Right lobe of liver (tissue), 6 donors: Measurements from ENCODE around the gene CST3. TPM values are rescaled to one million over a fixed set of nuclear protein-coding genes. Genes with fewer than 3 reads are reported as not detected.
"Not testable (repeated sequence)": the region's sequence is repeated elsewhere in the genome, so short reads cannot be mapped to it uniquely, and the experiment has no call there.

ENCODE experiments used
- ATAC-seq, 4 donors: fragments of 200-7000 bp; cut with Tn5 transposase; one replicate each; pipeline ENCODE4 v1.9.1; 2020; ENCODE audit warnings: mild to moderate bottlenecking in 4 of 4, moderate library complexity in 4 of 4
- DNase-seq, 3 donors: peaks; one replicate each; pipeline ENCODE4 v3.0.0-alpha.2; 2020
- H3K27ac ChIP-seq, 3 donors: fragments of 200-600 bp; one replicate each; pipeline ENCODE4 v1.8.0; 2022
- H3K27me3 ChIP-seq, 2 donors: fragments of 200-600 bp; one replicate each; pipeline ENCODE4 v1.8.0; 2022
- H3K36me3 ChIP-seq, 4 donors: fragments of 200-600 bp; sonication (generic) in 1 of 4; one replicate each; pipeline versions ENCODE4 v1.5.1 to v1.8.0; 2017 to 2022; ENCODE audit warnings: control low read depth in 1 of 4
- H3K4me1 ChIP-seq, 4 donors: fragments of 200-600 bp; sonication (generic) in 1 of 4; one replicate each; pipeline versions ENCODE4 v1.5.1 to v1.8.0; 2017 to 2022; ENCODE audit warnings: control low read depth in 1 of 4
- H3K4me3 ChIP-seq, 3 donors: fragments of 200-600 bp; one replicate each; pipeline ENCODE4 v1.8.0; 2022
- H3K9me3 ChIP-seq, 4 donors: fragments of 200-600 bp; sonication (generic) in 1 of 4; one replicate each; pipeline versions ENCODE4 v1.5.1 to v1.8.0; 2017 to 2022; ENCODE audit warnings: control low read depth in 1 of 4
- POLR2A ChIP-seq: fragments of 450-650 bp; IDR thresholded peaks from one replicate; pipeline ENCODE4 v1.6.1; 2017; ENCODE audit warnings: antibody characterized with exemption, mild to moderate bottlenecking
- WGBS: methylation state at CpG from one replicate; pipeline ENCODE4 v1.1.6; 2018; ENCODE audit warnings: low coverage, low lambda C conversion rate; ENCODE audit not compliant: insufficient coverage; ENCODE audit errors: missing lambda C conversion rate; 5-methylcytosine and 5-hydroxymethylcytosine counted together
- intact Hi-C, 2 donors: fragments of 100-400 bp; cut with DNase I; formaldehyde crosslinking; loops; one replicate each; pipeline versions ENCODE4 v1.11.2 to v1.14.1; 2022
- total RNA-seq, 6 experiments: library from RNA; depleted of rRNA in 2 of 6; stranded (reverse); fragments of >200 nt in 2 of 6; fragmentation: NEBNext Ultra II Directional in 3 of 6; extraction: Animal tissue kit (Norgen Biotek cat#: 25700) in 3 of 6; gene quantifications; one replicate each; pipeline versions ENCODE4 v1.1.0 to v1.2.4, GENCODE V29; 2016 to 2023
- TF ChIP-seq, protein P1 (sequence below), 4 donors: fragments of 200-600 bp in 3 of 4; fragments of 450-650 bp in 1 of 4; IDR thresholded peaks; one replicate each; pipeline versions ENCODE4 v1.5.1 to v1.8.0; 2016 to 2022; ENCODE audit warnings: antibody characterized with exemption in 4 of 4, mild to moderate bottlenecking in 2 of 4
- donor health status: DM: no; HTN: yes; CAD: no.
- donor health status: DM: no; HTN: no; CAD: no.
- donor health status: DM: no; HTN: no; CAD: no.
- donor health status: DM: no; HTN: yes; CAD: no.
- donor health status: DM: no; HTN: yes; CAD: no.

The CST3 gene
- total RNA-seq, 6 experiments from 2014 or later: 504 to 1,394 (median 638) TPM

DNA sequence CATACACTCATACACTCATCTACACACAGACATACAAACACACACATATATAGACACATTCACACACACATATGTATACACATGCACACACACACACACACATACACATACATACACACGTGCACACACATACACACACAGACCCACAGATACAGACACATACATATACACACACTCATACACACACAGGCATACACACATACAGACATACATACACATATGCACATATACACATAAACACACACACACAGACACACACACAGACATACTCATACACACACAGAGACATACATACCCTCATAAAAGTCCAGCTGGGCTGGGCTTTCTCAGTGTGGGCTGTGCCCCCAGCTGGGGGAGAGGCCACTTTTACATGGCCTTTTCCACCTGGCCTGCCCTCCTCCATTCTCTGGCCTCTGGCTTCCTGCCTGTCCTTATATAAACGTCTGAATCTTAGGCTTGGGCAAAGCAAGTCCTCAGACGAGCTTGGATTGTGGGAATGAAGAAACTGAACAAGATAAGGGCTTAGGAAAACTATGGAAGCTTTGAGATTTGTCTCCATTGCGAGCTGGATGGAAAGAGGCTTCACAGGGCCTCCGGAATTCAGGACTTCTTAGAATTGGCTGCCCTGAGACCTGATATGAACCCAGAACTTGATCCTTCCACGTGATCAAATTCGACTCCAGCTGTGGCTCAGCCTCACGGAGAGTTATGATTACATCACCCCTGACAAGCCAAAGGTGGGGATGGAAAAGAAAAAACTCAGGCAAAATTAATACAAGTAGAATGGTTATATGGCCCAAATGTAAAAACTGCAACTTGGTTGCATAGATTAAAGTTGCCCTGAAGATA lies 22.5 kb upstream of the CST3 start:
- Histone ChIP-seq H3K36me3 (no peaks in the 10 kb centered on the region), H3K27ac (no peak overlapping the region), H3K9me3 (no peaks in the 10 kb centered on the region), H3K4me1 (peaks cover 0 to 3% (median 0%) of the 10 kb centered on the region in 4 donors), H3K27me3 (no peaks in the 10 kb centered on the region), H3K4me3 (no peak overlapping the region)
- DNase-seq: no peak
- WGBS: 62% methylated on average over 8 of the region's 8 CpGs
- TF ChIP-seq POLR2A: no peak
- TF ChIP-seq, protein P1, sequence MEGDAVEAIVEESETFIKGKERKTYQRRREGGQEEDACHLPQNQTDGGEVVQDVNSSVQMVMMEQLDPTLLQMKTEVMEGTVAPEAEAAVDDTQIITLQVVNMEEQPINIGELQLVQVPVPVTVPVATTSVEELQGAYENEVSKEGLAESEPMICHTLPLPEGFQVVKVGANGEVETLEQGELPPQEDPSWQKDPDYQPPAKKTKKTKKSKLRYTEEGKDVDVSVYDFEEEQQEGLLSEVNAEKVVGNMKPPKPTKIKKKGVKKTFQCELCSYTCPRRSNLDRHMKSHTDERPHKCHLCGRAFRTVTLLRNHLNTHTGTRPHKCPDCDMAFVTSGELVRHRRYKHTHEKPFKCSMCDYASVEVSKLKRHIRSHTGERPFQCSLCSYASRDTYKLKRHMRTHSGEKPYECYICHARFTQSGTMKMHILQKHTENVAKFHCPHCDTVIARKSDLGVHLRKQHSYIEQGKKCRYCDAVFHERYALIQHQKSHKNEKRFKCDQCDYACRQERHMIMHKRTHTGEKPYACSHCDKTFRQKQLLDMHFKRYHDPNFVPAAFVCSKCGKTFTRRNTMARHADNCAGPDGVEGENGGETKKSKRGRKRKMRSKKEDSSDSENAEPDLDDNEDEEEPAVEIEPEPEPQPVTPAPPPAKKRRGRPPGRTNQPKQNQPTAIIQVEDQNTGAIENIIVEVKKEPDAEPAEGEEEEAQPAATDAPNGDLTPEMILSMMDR (IDR thresholded peaks at IDR 0.05): no peak
- intact Hi-C loops: no loop called here
- ATAC-seq: no peak

DNA sequence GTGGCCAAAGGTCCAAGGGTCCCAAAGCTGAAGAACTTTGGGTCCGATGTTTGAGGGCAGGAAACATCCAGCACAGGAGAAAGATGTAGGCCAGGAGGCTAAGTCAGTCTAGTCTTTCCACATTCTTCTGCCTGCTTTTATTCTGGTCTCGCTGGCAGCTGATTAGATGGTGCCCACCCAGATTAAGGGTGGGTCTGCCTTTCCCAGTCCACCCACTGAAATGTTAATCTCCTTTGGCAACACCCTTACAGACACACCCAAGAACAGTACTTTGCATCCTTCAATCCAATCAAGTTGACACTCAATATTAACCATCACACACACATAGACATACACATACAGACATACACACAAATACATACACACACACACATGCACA lies 21.8 kb upstream of the CST3 start:
- H3K36me3 ChIP-seq, H3K27me3 ChIP-seq, H3K4me3 ChIP-seq, H3K4me1 ChIP-seq, ATAC-seq, H3K27ac ChIP-seq, intact Hi-C loops, DNase-seq, H3K9me3 ChIP-seq: not testable (repeated sequence)
- WGBS: no CpG with 5 or more reads among the region's 2 CpGs

DNA sequence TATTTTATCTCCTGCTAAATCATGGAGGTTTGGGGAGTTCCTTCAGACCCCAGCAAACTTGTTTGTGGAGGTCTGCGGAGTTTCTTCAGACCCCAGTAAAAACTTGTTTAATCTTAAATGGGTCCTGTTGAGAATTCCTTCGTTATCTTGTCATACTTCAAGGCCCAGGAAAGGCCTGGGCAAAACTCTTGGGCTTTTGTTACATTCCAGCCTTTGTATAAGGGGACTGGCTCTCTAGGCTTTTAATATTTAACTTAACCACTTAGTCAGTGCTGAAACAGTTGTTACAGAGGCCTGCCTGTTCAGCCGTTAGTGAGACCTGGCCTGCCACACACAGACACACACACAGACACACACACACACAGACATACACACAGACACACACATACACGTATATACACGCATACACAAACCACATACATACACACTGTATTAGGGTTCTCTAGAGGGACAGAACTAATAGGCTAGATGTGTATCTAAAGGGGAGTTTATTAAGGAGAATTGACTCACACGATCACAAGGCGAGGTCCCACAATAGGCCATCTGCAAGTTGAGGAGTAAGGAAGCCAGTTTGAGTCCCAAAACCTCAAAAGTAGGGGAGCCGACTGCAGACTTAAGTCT lies 21.3 kb upstream of the CST3 start:
- Histone ChIP-seq H3K27me3 (no peaks in the 10 kb centered on the region), H3K36me3 (no peaks in the 10 kb centered on the region), H3K27ac (no peak overlapping the region), H3K4me1 (peaks cover 0 to 3% (median 0%) of the 10 kb centered on the region in 4 donors), H3K9me3 (no peaks in the 10 kb centered on the region), H3K4me3 (no peak overlapping the region)
- no peak for TF ChIP-seq POLR2A
- TF ChIP-seq, protein P1 (IDR thresholded peaks at IDR 0.05): no peak
- WGBS: 84% methylated on average over 7 of the region's 8 CpGs
- intact Hi-C loops: no loop called here
- DNase-seq (no peak), ATAC-seq (no peak)

DNA sequence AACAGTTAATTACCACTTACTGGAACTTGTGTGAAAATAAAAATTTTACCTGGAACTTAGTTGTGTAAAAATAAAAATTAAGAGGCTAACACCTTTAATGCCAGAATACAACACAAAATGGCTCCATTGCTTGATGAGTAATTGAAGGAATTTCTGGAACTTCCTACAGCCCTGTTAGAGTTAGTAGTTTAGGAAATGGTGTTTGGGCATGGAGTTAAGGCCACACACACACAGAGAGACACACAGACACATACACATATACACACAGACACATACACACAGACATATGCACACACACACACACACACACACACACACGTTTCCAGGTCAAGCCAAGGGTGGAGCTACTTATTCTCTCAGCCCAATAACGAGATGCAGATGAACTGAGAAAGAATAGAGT lies 20.6 kb upstream of the CST3 start:
- no peak overlapping the region for H3K27ac ChIP-seq
- H3K4me1 ChIP-seq: peaks cover 0 to 3% (median 0%) of the 10 kb centered on the region in 4 donors
- intact Hi-C loops: no loop called here
- no peaks in the 10 kb centered on the region for H3K36me3 ChIP-seq
- DNase-seq: no peak
- no peak overlapping the region for H3K4me3 ChIP-seq
- ATAC-seq: no peak
- no peaks in the 10 kb centered on the region for H3K27me3 ChIP-seq
- WGBS: 41% methylated on average over 2 of the region's 2 CpGs
- TF ChIP-seq, protein P1 (IDR thresholded peaks at IDR 0.05): no peak
- no peak for TF ChIP-seq POLR2A
- no peaks in the 10 kb centered on the region for H3K9me3 ChIP-seq

DNA sequence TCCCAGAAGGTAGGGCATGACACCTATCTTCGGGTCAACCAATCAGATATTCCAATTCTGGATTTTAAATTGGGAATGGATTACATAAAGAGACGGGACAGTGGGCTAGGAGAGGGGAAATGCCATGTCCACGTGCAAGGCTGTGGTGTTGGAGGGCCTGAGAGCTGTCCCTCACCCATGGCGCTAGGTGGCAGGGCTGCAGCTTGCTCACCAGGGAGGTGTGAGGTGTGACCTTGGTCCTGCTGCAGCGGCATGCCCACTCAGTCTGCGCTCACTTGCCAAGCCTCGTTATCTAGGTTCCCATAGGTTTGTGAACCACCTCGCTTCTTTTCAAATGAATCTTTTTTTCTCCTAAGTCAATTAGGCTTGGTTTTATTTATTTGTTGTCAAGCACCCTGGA lies 19.4 kb upstream of the CST3 start:
- Histone ChIP-seq H3K4me1 (peaks cover 0 to 3% (median 0%) of the 10 kb centered on the region in 4 donors), H3K27me3 (no peaks in the 10 kb centered on the region), H3K9me3 (no peaks in the 10 kb centered on the region), H3K27ac (no peak overlapping the region), H3K36me3 (no peaks in the 10 kb centered on the region), H3K4me3 (no peak overlapping the region)
- ATAC-seq (peak in 2 of 4 donors; percentile 30 to 50), DNase-seq (no peak)
- intact Hi-C loops: no loop called here
- no peak for TF ChIP-seq POLR2A
- TF ChIP-seq, protein P1 (IDR thresholded peaks at IDR 0.05): no peak
- WGBS: 78% methylated on average over 6 of the region's 8 CpGs
